ENCODE data around the gene ATG4C. TPM values are rescaled to one million over a fixed set of nuclear protein-coding genes. Genes with fewer than 3 reads are reported as not detected.

Gene ATG4C
- total and polyA plus RNA-seq, 2 of the 4 experiments (the other 2 are of a cell fraction) = 4.7 to 7.2 TPM

- no peak overlapping the region for H2AK9ac ChIP-seq (replicated peaks; ENCODE audit: low read depth, low read length, poor library complexity)
- ATAC-seq (ENCODE audit: low read depth) (no peak), DNase-seq (no peak)
- BruUV-seq (replicated peaks) = no TSS peak
- TF ChIP-seq RCOR1 (IDR thresholded peaks at IDR 0.05; ENCODE audit: insufficient replicate concordance, low read length) (no peak), CTCF (conservative IDR thresholded peaks at IDR 0.05; ENCODE audit: low read depth, low read length) (no peak), CHD1 (IDR thresholded peaks at IDR 0.05; ENCODE audit: low read depth, low read length) (no peak), ELK1 (IDR thresholded peaks at IDR 0.05; ENCODE audit: borderline replicate concordance, low read depth, low read length) (no peak), CEBPB (IDR thresholded peaks at IDR 0.05; ENCODE audit: low read depth, low read length) (no peak), MAFK (IDR thresholded peaks at IDR 0.05; ENCODE audit: low read depth, low read length) (no peak), BHLHE40 (IDR thresholded peaks at IDR 0.05; ENCODE audit: low read depth, low read length) (no peak), RFX5 (IDR thresholded peaks at IDR 0.05; ENCODE audit: low read depth, low read length) (no peak), USF2 (IDR thresholded peaks at IDR 0.05; ENCODE audit: low read depth, low read length) (no peak), FOS (IDR thresholded peaks at IDR 0.05; ENCODE audit: low read depth, low read length) (no peak), SMC3 (IDR thresholded peaks at IDR 0.05; ENCODE audit: low read depth, low read length) (no peak), MXI1 (IDR thresholded peaks at IDR 0.05; ENCODE audit: borderline replicate concordance, low read depth, low read length) (no peak), MAZ (IDR thresholded peaks at IDR 0.05; ENCODE audit: borderline replicate concordance, low read depth, low read length) (no peak), RAD21 (IDR thresholded peaks at IDR 0.05; ENCODE audit: low read length) (no peak), NFE2L2 (IDR thresholded peaks at IDR 0.05; ENCODE audit: low read depth, low read length) (no peak)
- no peak overlapping the region for H2BK20ac ChIP-seq (ENCODE audit: low read depth, low read length)
- no peaks in the 10 kb centered on the region for H3K9me1 ChIP-seq (ENCODE audit: insufficient read depth, low read length)
- H2BK5ac ChIP-seq (ENCODE audit: low read depth, low read length, poor library complexity, severe bottlenecking) = no peak overlapping the region
- H3K9ac ChIP-seq (ENCODE audit: low read depth, low read length) = no peak overlapping the region
- H4K8ac ChIP-seq (ENCODE audit: low read depth in 2 of 2, low read length in 2 of 2) = no peak overlapping the region
- H3K27me3 ChIP-seq (ENCODE audit: control insufficient read depth, insufficient read depth, low read length) = no peaks in the 10 kb centered on the region
- H3K14ac ChIP-seq (replicated peaks; ENCODE audit: low read depth, low read length) = no peak overlapping the region; the same call in 1 of the 2 replicates
- WGBS, 2 experiments (ENCODE audit: extremely low coverage in 2 of 2, insufficient read length in 1 of 2) = no CpG with 5 or more reads among the region's 2 CpGs
- intact Hi-C loops (cut with micrococcal nuclease) = no loop called here
- CTCF ChIA-PET = no interaction called here
- peaks cover 3 to 4% of the 10 kb centered on the region in 2 experiments; a peak in 1 of 4 replicates for H3K79me1 ChIP-seq (ENCODE audit: low read depth in 1 of 2, low read length in 2 of 2)
- H3K18ac ChIP-seq (ENCODE audit: low read depth, low read length) = no peak overlapping the region
- H3K4ac ChIP-seq (ENCODE audit: low read depth, low read length) = no peak overlapping the region
- H2AFZ ChIP-seq (replicated peaks; ENCODE audit: low read length, poor library complexity) = no peak overlapping the region
- no peak overlapping the region for H3K27ac ChIP-seq (ENCODE audit: insufficient read depth, low read length)
- no peak overlapping the region for H4K91ac ChIP-seq (ENCODE audit: insufficient read depth, low read depth, low read length)
- no peak overlapping the region for H2AK5ac ChIP-seq (ENCODE audit: low read depth, low read length)
- H3K4me3 ChIP-seq (ENCODE audit: insufficient read depth, low read depth, low read length) = no peak overlapping the region
- no peaks in the 10 kb centered on the region for H3K9me3 ChIP-seq (ENCODE audit: control insufficient read depth, insufficient read depth, low read length)
- no peaks in the 10 kb centered on the region for H3K36me3 ChIP-seq (ENCODE audit: control insufficient read depth, insufficient read depth, low read length)
- no peak overlapping the region; the same call in 2 of the 3 replicates for H2BK15ac ChIP-seq (ENCODE audit: low read depth, low read length)
- H4K20me1 ChIP-seq (ENCODE audit: insufficient read depth, low read length) = no peaks in the 10 kb centered on the region
- no peak overlapping the region for H3K56ac ChIP-seq (ENCODE audit: extremely low read depth, insufficient read depth, low read length)
- in situ Hi-C loops (cut with MboI; ENCODE audit: low sequenced_read_pairs) = no loop called here
- no peak overlapping the region for H3K4me2 ChIP-seq (ENCODE audit: low read depth, low read length)
- no peak overlapping the region; the same call in 1 of the 2 replicates for H4K5ac ChIP-seq (ENCODE audit: low read depth, low read length)
- no peak overlapping the region for H3K23ac ChIP-seq (ENCODE audit: low read depth, low read length)
- dilution Hi-C loops (cut with HindIII; ENCODE audit: low sequenced_read_pairs, unreplicated experiment) = no loop called here
- POLR2A ChIA-PET (ENCODE audit: unreplicated experiment) = no interaction called here
- H3K4me1 ChIP-seq (ENCODE audit: control insufficient read depth, insufficient read depth, low read length) = peaks cover 2% of the 10 kb centered on the region; the same call in 1 of the 2 replicates
- no peak overlapping the region for H2BK120ac ChIP-seq (ENCODE audit: low read depth, low read length)
Observed at GRCh38 chr1:62799688-62800087, 15.8 kb downstream of the ATG4C start.

Data from IMR-90 (cell line).